ENCODE measurements around the gene GPR137C.
A peak's percentile ranks its signal among the peaks of the same experiment; 100 is the strongest.
"Not testable (repeated sequence)": the region's sequence is repeated elsewhere in the genome, so short reads cannot be mapped to it uniquely, and the experiment has no call there.

The GPR137C gene

GRCh38 chr14:52563120-52563519 lies 10.5 kb downstream of the GPR137C start:
- Histone ChIP-seq H2AFZ (ENCODE audit: low read length, unreplicated experiment) (no peak overlapping the region), H3K27ac (ENCODE audit: low read depth, low read length) (no peak overlapping the region), H3K4me1 (ENCODE audit: control insufficient read depth, insufficient read depth, low read length, unreplicated experiment) (peaks cover 4% of the 10 kb centered on the region), H3K79me2 (ENCODE audit: control insufficient read depth, insufficient read depth, low read length, unreplicated experiment) (no peaks in the 10 kb centered on the region), H3K27me3 (ENCODE audit: insufficient read depth, low read length) (no peaks in the 10 kb centered on the region), H3K36me3 (ENCODE audit: insufficient read depth, low read length) (0 out of 2 replicates have a peak, but pooled peaks cover 3% of the 10 kb centered on the region), H3K4me3 (ENCODE audit: low read depth, low read length) (no peak overlapping the region)

GRCh38 chr14:52568454-52568853 lies 15.8 kb downstream of the GPR137C start:
- H3K79me2 ChIP-seq (ENCODE audit: control insufficient read depth, insufficient read depth, low read length, unreplicated experiment); H3K4me3 ChIP-seq (ENCODE audit: low read depth, low read length); H3K4me1 ChIP-seq (ENCODE audit: control insufficient read depth, insufficient read depth, low read length, unreplicated experiment); H2AFZ ChIP-seq (ENCODE audit: low read length, unreplicated experiment); H3K27ac ChIP-seq (ENCODE audit: low read depth, low read length); H3K27me3 ChIP-seq (ENCODE audit: insufficient read depth, low read length); H3K36me3 ChIP-seq (ENCODE audit: insufficient read depth, low read length): not testable (repeated sequence)

GRCh38 chr14:52575858-52576257 lies 23.2 kb downstream of the GPR137C start:
- H3K27me3 ChIP-seq (ENCODE audit: insufficient read depth, low read length) = no peaks in the 10 kb centered on the region
- no peak overlapping the region for H3K27ac ChIP-seq (ENCODE audit: low read depth, low read length)
- no peak overlapping the region for H3K4me3 ChIP-seq (ENCODE audit: low read depth, low read length)
- H3K36me3 ChIP-seq (ENCODE audit: insufficient read depth, low read length) = no peaks in the 10 kb centered on the region
- no peak overlapping the region for H2AFZ ChIP-seq (ENCODE audit: low read length, unreplicated experiment)
- no peaks in the 10 kb centered on the region for H3K4me1 ChIP-seq (ENCODE audit: control insufficient read depth, insufficient read depth, low read length, unreplicated experiment)
- no peaks in the 10 kb centered on the region for H3K79me2 ChIP-seq (ENCODE audit: control insufficient read depth, insufficient read depth, low read length, unreplicated experiment)

- Histone ChIP-seq H3K27me3 (ENCODE audit: insufficient read depth, low read length) (no peaks in the 10 kb centered on the region), H2AFZ (ENCODE audit: low read length, unreplicated experiment) (peak overlapping the region; percentile 91), H3K27ac (ENCODE audit: low read depth, low read length) (no peak overlapping the region), H3K79me2 (ENCODE audit: control insufficient read depth, insufficient read depth, low read length, unreplicated experiment) (no peaks in the 10 kb centered on the region), H3K4me3 (ENCODE audit: low read depth, low read length) (no peak overlapping the region), H3K36me3 (ENCODE audit: insufficient read depth, low read length) (no peaks in the 10 kb centered on the region), H3K4me1 (ENCODE audit: control insufficient read depth, insufficient read depth, low read length, unreplicated experiment) (peaks cover 10% of the 10 kb centered on the region)
Observed at GRCh38 chr14:52583544-52583943, 30.9 kb downstream of the GPR137C start.

DNA sequence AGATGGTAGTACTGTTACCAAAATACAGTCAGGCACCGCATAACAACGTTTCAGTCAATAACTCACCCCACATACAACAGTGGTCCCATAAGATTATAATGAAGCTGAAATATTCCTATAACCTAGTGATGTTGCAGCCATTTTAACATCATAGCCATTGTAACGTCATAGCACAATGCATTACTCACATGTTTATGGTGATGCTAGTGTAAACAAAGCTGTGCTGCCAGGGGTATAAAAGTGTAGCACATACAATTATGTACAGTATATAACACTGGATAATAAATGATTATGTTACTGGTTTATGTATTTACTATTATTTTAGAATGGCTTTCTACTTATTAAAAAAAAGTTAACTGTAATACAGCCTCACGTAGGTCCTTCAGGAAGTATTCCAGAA lies 37.0 kb downstream of the GPR137C start:
- Histone ChIP-seq H3K4me1 (ENCODE audit: control insufficient read depth, insufficient read depth, low read length, unreplicated experiment) (no peaks in the 10 kb centered on the region), H3K27me3 (ENCODE audit: insufficient read depth, low read length) (no peaks in the 10 kb centered on the region), H3K27ac (ENCODE audit: low read depth, low read length) (no peak overlapping the region), H2AFZ (ENCODE audit: low read length, unreplicated experiment) (no peak overlapping the region), H3K4me3 (ENCODE audit: low read depth, low read length) (no peak overlapping the region), H3K36me3 (ENCODE audit: insufficient read depth, low read length) (no peaks in the 10 kb centered on the region), H3K79me2 (ENCODE audit: control insufficient read depth, insufficient read depth, low read length, unreplicated experiment) (no peaks in the 10 kb centered on the region)

DNA sequence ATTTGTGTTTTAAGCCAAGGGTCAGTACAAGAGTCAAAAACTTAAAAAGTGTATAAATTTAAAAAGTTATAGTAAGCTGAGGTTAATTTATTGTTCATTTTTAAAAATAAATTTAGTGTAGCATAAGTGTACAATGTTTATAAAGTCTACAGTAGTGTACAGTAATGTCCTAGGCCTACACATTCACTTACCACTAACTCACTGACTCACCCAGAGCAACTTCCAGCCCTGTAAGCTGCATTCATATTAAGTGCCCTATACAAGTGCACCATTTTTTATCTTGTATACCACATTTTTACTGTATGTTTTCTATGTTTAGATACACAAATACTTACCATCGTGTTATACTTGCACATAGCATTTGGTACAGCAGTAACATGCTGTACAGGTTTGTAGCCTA lies 37.7 kb downstream of the GPR137C start:
- Histone ChIP-seq H3K27me3 (ENCODE audit: insufficient read depth, low read length) (no peaks in the 10 kb centered on the region), H2AFZ (ENCODE audit: low read length, unreplicated experiment) (no peak overlapping the region), H3K4me3 (ENCODE audit: low read depth, low read length) (no peak overlapping the region), H3K27ac (ENCODE audit: low read depth, low read length) (no peak overlapping the region), H3K4me1 (ENCODE audit: control insufficient read depth, insufficient read depth, low read length, unreplicated experiment) (no peaks in the 10 kb centered on the region), H3K36me3 (ENCODE audit: insufficient read depth, low read length) (no peaks in the 10 kb centered on the region), H3K79me2 (ENCODE audit: control insufficient read depth, insufficient read depth, low read length, unreplicated experiment) (no peaks in the 10 kb centered on the region)

GRCh38 chr14:52596320-52596719 lies 43.7 kb downstream of the GPR137C start:
- Histone ChIP-seq H3K4me3 (ENCODE audit: low read depth, low read length) (no peak overlapping the region), H3K36me3 (ENCODE audit: insufficient read depth, low read length) (no peaks in the 10 kb centered on the region), H3K27ac (ENCODE audit: low read depth, low read length) (no peak overlapping the region), H2AFZ (ENCODE audit: low read length, unreplicated experiment) (no peak overlapping the region), H3K27me3 (ENCODE audit: insufficient read depth, low read length) (no peaks in the 10 kb centered on the region), H3K4me1 (ENCODE audit: control insufficient read depth, insufficient read depth, low read length, unreplicated experiment) (no peaks in the 10 kb centered on the region), H3K79me2 (ENCODE audit: control insufficient read depth, insufficient read depth, low read length, unreplicated experiment) (no peaks in the 10 kb centered on the region)

DNA sequence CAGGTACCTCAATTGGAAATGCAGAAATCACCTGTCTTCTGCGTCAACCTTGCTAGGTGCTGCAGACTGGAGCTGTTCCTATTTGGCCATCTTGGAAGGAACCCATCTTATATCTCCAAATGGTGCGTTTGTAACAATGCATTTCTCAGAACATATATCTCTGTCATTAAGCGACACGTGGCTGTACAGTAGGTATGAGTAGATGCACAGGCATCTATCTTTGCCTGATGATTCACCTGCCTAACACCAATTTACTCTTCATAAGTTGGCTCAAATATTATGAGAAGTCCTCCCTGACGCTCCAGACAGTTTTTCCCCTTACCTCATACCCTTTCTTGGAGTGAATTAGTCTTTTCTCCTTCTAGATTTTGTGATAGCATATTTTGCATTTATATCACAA lies 44.2 kb downstream of the GPR137C start:
- H3K36me3 ChIP-seq (ENCODE audit: insufficient read depth, low read length) = no peaks in the 10 kb centered on the region
- no peak overlapping the region for H3K4me3 ChIP-seq (ENCODE audit: low read depth, low read length)
- H2AFZ ChIP-seq (ENCODE audit: low read length, unreplicated experiment) = no peak overlapping the region
- no peak overlapping the region for H3K27ac ChIP-seq (ENCODE audit: low read depth, low read length)
- no peaks in the 10 kb centered on the region for H3K79me2 ChIP-seq (ENCODE audit: control insufficient read depth, insufficient read depth, low read length, unreplicated experiment)
- H3K27me3 ChIP-seq (ENCODE audit: insufficient read depth, low read length) = no peaks in the 10 kb centered on the region
- H3K4me1 ChIP-seq (ENCODE audit: control insufficient read depth, insufficient read depth, low read length, unreplicated experiment) = no peaks in the 10 kb centered on the region

- H3K27me3 ChIP-seq (ENCODE audit: insufficient read depth, low read length) = no peaks in the 10 kb centered on the region
- no peaks in the 10 kb centered on the region for H3K36me3 ChIP-seq (ENCODE audit: insufficient read depth, low read length)
- H3K4me1 ChIP-seq (ENCODE audit: control insufficient read depth, insufficient read depth, low read length, unreplicated experiment) = no peaks in the 10 kb centered on the region
- H3K4me3 ChIP-seq (ENCODE audit: low read depth, low read length) = no peak overlapping the region
- H2AFZ ChIP-seq (ENCODE audit: low read length, unreplicated experiment) = no peak overlapping the region
- no peaks in the 10 kb centered on the region for H3K79me2 ChIP-seq (ENCODE audit: control insufficient read depth, insufficient read depth, low read length, unreplicated experiment)
- H3K27ac ChIP-seq (ENCODE audit: low read depth, low read length) = no peak overlapping the region
Observed at GRCh38 chr14:52598568-52598967, 45.9 kb downstream of the GPR137C start.

DNA sequence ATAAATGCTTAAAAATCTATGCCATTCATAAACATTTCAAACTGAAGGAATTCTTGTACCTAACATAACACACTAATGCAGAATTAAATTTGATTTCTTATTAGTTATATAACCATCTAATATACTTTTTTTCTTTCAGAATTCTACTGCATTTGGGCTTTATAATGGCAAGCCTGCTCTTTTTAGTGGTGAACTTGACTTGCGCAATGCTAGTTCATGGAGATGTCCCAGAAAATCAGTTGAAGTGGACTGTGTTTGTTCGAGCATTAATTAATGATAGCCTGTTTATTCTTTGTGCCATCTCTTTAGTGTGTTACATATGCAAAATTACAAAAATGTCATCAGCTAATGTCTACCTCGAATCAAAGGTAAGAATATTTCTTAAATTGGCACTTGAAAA lies 47.3 kb downstream of the GPR137C start:
- no peak overlapping the region for H3K4me3 ChIP-seq (ENCODE audit: low read depth, low read length)
- no peaks in the 10 kb centered on the region for H3K36me3 ChIP-seq (ENCODE audit: insufficient read depth, low read length)
- H3K27ac ChIP-seq (ENCODE audit: low read depth, low read length) = no peak overlapping the region
- no peaks in the 10 kb centered on the region for H3K79me2 ChIP-seq (ENCODE audit: control insufficient read depth, insufficient read depth, low read length, unreplicated experiment)
- H3K27me3 ChIP-seq (ENCODE audit: insufficient read depth, low read length) = no peaks in the 10 kb centered on the region
- no peaks in the 10 kb centered on the region for H3K4me1 ChIP-seq (ENCODE audit: control insufficient read depth, insufficient read depth, low read length, unreplicated experiment)
- no peak overlapping the region for H2AFZ ChIP-seq (ENCODE audit: low read length, unreplicated experiment)

DNA sequence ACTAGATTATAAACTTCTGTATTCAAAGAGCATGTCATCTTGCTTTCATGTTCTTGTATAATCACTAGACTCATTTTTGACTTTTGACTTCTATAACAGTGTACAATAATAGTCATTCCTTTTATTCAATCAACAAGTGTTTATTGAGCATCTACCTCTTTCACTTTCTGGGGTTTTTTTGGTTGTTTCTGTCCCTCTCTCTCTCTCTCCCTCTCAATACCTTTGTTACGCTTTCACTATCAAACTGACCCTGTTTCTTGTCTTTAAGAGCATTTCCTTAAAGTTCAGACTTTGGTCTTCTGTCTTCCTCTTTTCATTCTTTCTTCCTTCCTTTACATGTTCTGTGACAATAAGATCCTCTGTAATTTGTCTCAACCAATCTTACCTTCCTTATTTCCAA lies 49.5 kb downstream of the GPR137C start:
- Histone ChIP-seq H3K27ac (ENCODE audit: low read depth, low read length) (no peak overlapping the region), H3K36me3 (ENCODE audit: insufficient read depth, low read length) (no peaks in the 10 kb centered on the region), H3K4me3 (ENCODE audit: low read depth, low read length) (no peak overlapping the region), H2AFZ (ENCODE audit: low read length, unreplicated experiment) (peak overlapping the region; percentile 71), H3K27me3 (ENCODE audit: insufficient read depth, low read length) (no peaks in the 10 kb centered on the region), H3K79me2 (ENCODE audit: control insufficient read depth, insufficient read depth, low read length, unreplicated experiment) (no peaks in the 10 kb centered on the region), H3K4me1 (ENCODE audit: control insufficient read depth, insufficient read depth, low read length, unreplicated experiment) (no peaks in the 10 kb centered on the region)

GRCh38 chr14:52607061-52607460 lies 54.4 kb downstream of the GPR137C start:
- Histone ChIP-seq H3K4me1 (ENCODE audit: control insufficient read depth, insufficient read depth, low read length, unreplicated experiment) (no peaks in the 10 kb centered on the region), H3K36me3 (ENCODE audit: insufficient read depth, low read length) (no peaks in the 10 kb centered on the region), H3K27me3 (ENCODE audit: insufficient read depth, low read length) (no peaks in the 10 kb centered on the region), H2AFZ (ENCODE audit: low read length, unreplicated experiment) (no peak overlapping the region), H3K4me3 (ENCODE audit: low read depth, low read length) (no peak overlapping the region), H3K27ac (ENCODE audit: low read depth, low read length) (no peak overlapping the region), H3K79me2 (ENCODE audit: control insufficient read depth, insufficient read depth, low read length, unreplicated experiment) (no peaks in the 10 kb centered on the region)

Measured in ACC112 (cell line).